Erythroblast (primary cell): Measurements from ENCODE around the gene SCAMP2.

Experiments
- GATA1 ChIP-seq: IDR thresholded peaks from 2 replicates; pipeline ENCODE4 v1.6.1; 2011; ENCODE audit warnings: low read depth, mild to moderate bottlenecking, control low read depth, low read length, moderate library complexity
- POLR2A ChIP-seq: IDR thresholded peaks from 2 replicates; pipeline ENCODE4 v1.6.1; 2011; ENCODE audit warnings: mild to moderate bottlenecking, low read length

DNA sequence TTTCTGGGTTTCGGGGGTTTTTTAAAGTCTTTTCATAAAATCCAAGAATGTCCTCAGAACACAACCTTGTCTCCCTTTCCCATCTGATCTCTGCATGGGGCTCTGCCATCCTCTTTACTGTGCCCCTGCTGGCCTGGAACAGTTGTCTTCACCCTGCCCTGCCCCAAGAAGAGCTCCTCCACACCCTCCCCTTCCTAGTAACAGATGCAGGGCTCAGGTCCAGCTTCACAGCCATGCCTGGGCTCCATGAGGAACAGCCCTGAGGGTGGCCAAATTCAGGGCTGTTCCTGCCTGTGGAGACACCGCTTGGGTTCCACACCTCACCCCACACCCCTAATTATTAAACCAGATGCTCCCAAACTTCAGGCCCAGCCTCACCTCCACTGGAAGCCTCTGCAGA is 17.3 kb downstream of the SCAMP2 start:
- TF ChIP-seq POLR2A (no peak), GATA1 (no peak)
